ENCODE results near the gene CLIC4.
A peak's percentile ranks its signal among the peaks of the same experiment; 100 is the strongest.

Gene CLIC4

DNA sequence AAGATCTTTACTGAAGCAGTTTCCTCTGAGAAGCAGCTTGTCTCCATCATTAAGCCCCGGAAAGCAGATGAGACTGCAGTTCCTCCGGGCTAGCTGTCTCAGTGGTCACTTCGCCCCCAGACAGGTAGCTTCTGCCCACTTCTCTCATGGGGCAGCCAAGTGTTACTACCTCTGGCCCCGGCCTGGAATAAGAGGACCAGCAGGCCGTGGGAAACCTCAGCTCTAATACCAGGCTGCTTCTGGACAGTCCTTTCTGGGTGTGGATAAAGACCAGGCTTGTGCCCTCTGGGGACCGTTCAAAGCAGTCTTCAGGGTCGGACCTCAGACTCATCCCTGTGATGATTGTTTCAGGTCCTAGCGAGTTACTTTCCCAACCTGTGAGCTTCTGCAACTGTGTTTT, 130.0 kb downstream of the CLIC4 start:
- in situ Hi-C loops (cut with HindIII; ENCODE audit: low sequenced_read_pairs) = no loop called here
- no peak overlapping the region for H3K4me3 ChIP-seq (ENCODE audit: low read depth, low read length)
- TF ChIP-seq, protein P1, sequence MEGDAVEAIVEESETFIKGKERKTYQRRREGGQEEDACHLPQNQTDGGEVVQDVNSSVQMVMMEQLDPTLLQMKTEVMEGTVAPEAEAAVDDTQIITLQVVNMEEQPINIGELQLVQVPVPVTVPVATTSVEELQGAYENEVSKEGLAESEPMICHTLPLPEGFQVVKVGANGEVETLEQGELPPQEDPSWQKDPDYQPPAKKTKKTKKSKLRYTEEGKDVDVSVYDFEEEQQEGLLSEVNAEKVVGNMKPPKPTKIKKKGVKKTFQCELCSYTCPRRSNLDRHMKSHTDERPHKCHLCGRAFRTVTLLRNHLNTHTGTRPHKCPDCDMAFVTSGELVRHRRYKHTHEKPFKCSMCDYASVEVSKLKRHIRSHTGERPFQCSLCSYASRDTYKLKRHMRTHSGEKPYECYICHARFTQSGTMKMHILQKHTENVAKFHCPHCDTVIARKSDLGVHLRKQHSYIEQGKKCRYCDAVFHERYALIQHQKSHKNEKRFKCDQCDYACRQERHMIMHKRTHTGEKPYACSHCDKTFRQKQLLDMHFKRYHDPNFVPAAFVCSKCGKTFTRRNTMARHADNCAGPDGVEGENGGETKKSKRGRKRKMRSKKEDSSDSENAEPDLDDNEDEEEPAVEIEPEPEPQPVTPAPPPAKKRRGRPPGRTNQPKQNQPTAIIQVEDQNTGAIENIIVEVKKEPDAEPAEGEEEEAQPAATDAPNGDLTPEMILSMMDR (IDR thresholded peaks at IDR 0.05; ENCODE audit: low read depth, low read length, missing control alignments) = no peak
- no peak for DNase-seq (ENCODE audit: low read depth)

DNA sequence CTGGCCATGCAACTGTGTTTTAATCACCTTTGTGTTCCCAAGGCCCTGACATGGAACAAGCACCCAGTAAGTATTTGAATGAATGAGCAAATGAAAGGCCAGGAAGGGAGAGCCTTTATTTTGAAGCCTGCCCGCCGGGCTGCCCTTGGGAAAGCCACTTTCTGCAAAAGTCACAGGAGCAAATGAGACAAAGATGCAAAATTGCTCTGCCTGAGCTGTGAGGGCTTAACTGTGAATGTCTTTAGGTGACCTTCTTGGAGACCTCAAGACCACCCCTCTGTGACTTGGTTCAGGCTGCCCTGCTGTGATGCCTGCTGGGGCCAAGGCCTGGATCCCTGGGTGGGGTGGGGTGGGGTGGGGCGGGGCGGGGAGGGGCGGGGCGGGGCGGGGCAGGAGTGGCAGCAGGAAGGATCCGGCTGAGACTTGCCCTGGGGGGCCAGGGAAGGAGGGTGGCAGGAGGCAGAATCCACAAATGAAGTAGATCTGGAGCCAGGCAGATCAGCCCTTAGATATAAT, 130.8 kb downstream of the CLIC4 start:
- TF ChIP-seq, protein P1 (IDR thresholded peaks at IDR 0.05; ENCODE audit: low read depth, low read length, missing control alignments) = no peak
- no peak for DNase-seq (ENCODE audit: low read depth)
- H3K4me3 ChIP-seq (ENCODE audit: low read depth, low read length) = no peak overlapping the region
- in situ Hi-C loops (cut with HindIII; ENCODE audit: low sequenced_read_pairs) = no loop called here

DNA sequence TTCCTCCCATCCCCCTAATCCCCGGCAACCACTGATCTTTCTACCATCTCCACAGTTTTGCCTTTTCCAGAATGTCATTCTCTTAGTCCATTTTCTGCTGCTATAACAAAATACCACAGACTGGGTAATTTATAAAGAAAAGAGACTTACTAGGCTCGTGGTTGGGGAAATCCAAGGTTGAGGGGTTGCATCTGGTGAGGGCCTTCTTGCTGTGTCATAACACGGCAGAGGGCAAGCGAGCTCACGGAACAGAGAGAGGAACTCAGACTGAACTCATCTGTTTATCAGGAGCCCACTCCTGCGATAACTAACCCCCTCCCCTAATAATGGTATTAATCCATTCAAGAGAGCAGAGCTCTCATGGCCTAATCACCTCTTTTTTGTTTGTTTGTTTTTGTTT, 132.8 kb downstream of the CLIC4 start:
- in situ Hi-C loops (cut with HindIII; ENCODE audit: low sequenced_read_pairs) = no loop called here

DNA sequence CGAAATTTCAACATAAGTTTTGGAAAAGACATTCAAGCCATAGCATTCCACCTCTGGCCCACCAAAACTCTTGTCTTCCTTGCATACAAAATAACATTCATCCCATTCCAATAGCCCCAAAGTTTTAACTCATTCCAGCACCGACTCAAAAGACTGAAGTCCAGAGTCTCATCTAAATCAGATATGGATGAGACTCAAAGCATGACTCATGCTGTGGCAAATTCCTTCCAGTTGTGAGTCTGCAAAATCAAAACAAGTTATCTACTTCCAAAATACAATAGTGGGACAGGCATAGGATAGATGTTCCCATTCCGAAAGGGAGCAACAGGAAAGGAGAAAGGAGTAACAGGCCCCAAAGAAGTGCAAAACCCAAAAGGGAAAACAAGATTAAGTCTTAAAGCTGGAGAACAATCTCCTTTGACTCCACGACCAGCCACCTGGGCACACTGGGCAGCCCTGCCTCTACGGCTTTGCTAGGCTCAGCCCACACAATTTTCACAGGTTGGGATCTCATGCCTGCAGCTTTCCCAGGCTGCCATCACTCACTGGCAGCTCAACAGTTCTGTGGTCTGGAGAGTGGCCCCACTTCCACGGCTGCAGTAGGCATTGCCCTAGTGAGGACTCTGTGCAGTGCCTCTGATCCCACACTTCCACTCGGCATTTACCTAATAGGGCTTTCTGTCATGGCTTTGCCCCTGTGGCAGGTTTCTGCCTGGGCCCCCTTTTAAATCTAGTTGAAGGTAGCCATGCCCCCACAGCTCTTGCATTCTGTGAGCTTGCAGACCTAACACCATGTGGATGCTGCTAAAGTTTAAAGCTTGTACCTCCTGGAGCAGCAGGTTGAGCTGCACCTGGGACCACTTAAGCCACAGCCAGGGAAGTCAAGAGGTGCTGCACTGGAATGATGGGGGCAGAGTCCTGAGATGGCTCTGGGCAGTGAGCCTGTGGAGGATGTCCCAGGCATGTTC, 133.8 kb downstream of the CLIC4 start:
- DNase-seq (ENCODE audit: low read depth) = peak; percentile 19
- TF ChIP-seq, protein P1 (IDR thresholded peaks at IDR 0.05; ENCODE audit: low read depth, low read length, missing control alignments) = no peak
- H3K4me3 ChIP-seq (ENCODE audit: low read depth, low read length) = no peak overlapping the region
- in situ Hi-C loops (cut with HindIII; ENCODE audit: low sequenced_read_pairs) = no loop called here

More for the DNA sequence above, 132.8 kb downstream of the CLIC4 start:
- no peak for DNase-seq (ENCODE audit: low read depth)
- no peak overlapping the region for H3K4me3 ChIP-seq (ENCODE audit: low read depth, low read length)
- TF ChIP-seq, protein P1 (IDR thresholded peaks at IDR 0.05; ENCODE audit: low read depth, low read length, missing control alignments) = no peak

DNA sequence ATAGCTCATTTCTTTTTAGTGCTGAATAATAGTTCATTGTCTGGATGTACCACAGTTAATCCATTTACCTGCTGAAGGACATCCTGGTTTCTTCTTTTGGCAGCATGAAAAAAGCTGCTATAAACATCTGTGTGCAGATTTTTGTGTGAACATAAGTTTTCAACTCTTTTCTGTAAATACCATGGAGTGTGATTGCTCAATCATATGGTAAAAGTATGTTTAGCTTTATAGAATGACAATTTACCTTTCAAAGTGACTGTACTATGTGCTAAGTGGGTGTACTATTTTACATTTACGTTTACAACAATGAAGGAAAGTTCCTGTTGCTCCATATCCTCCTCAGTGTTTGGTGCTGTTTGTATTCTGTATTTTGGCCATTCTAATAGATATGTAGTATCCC, 135.8 kb downstream of the CLIC4 start:
- no peak overlapping the region for H3K4me3 ChIP-seq (ENCODE audit: low read depth, low read length)
- no peak for DNase-seq (ENCODE audit: low read depth)
- TF ChIP-seq, protein P1 (IDR thresholded peaks at IDR 0.05; ENCODE audit: low read depth, low read length, missing control alignments) = no peak
- in situ Hi-C loops (cut with HindIII; ENCODE audit: low sequenced_read_pairs) = no loop called here

DNA sequence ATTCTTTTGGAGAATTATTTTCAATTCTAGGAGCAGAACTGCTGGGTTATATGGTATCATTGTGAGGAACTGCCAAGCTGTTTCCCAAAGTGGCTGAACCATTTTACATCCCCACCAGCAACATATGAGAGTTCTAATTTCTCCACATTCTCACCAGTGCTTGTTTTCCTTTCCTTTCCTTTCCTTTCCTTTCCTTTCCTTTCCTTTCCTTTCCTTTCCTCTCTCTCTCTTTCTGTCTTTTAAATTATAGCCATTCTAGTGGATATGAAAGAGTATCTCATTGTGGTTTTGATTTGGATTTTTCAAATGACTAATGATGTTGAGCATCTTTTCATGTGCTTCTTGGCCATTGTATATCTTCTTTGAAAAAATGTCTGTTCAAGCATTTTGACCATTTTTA, 139.5 kb downstream of the CLIC4 start:
- in situ Hi-C loops (cut with HindIII; ENCODE audit: low sequenced_read_pairs) = no loop called here
- no peak overlapping the region for H3K4me3 ChIP-seq (ENCODE audit: low read depth, low read length)
- TF ChIP-seq, protein P1 (IDR thresholded peaks at IDR 0.05; ENCODE audit: low read depth, low read length, missing control alignments) = no peak
- no peak for DNase-seq (ENCODE audit: low read depth)

Measured in astrocyte of the cerebellum (primary cell).